Right renal cortex interstitium (tissue), 3 donors: ENCODE data around the gene FRMD8. TPM values are rescaled to one million over a fixed set of nuclear protein-coding genes. Genes with fewer than 3 reads are reported as not detected.
"Not testable (repeated sequence)": the region's sequence is repeated elsewhere in the genome, so short reads cannot be mapped to it uniquely, and the experiment has no call there.

Experiments
- DNase-seq, 3 donors: peaks; one replicate each; pipeline ENCODE4 v3.0.0-alpha.2; 2013; ENCODE audit warnings: low read depth in 3 of 3, low spot score in 2 of 3
- polyA plus RNA-seq, 3 donors: library from polyadenylated mRNA; unstranded; fragments of 120-200 nt; gene quantifications; one replicate each; pipeline ENCODE4 v1.2.1, GENCODE V29; 2013; ENCODE audit not compliant: insufficient read length in 3 of 3

The FRMD8 gene
- polyA plus RNA-seq, 3 donors, result 15.5 to 17.8 (median 15.6) TPM

DNA sequence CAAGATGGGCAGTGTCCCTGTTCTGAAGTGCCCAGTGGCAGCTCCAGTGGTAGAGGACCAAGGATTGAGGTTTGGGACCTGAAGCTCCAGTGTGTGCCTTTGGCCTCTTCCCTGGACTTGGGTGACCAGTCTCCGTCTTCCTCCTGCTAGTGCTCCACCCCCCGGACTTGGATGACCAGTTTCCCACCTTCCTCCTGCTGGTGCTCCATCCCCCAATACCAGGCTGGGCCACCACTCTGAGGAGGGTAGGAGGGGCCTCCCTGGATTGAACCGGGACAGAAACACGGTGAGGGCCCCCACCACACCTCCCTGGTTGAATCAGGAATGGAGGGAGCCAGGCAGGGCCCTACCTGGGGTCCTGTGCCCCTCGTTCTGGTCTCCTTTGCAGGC, 25.2 kb downstream of the FRMD8 start:
- no peak for DNase-seq

DNA sequence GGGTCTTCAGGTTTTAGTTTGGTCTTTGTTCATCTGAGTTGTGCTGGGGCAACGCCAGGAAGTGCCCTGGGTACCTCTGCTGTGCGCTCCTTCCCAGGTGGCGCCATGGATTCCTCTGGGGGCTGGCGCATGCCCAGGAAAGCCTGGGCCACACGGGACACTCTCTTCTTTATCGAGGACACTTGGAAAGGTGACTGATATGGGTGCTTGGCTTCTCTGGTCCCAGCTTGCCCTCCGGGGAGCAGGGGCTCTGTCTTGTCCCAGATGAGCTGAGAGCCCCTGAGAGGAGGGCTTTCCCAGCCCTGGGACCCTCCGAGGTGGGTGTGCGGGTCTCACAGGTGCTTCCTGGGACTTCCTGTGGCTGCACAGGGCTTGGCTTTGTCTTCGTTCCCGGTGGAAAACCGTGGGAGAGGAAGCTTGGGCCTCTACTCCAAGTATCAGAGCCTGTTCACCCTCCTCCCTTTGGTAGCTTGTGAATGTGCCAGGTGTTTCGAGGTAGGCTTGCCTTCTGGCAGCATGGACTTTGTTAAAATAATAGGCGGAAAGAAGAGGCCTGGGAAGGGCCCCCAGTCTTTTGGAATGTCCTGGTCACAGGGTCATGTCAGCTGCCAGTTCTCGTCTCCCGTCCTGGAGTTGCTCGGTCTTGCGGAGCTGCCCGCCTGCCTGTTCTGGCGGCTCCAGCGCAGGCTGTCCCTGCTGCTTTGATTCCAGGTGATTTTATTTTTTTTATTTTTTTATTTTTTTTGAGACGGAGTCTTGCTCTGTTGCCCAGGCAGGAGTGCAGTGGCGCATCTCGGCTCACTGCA, 26.0 kb downstream of the FRMD8 start:
- no peak for DNase-seq

DNA sequence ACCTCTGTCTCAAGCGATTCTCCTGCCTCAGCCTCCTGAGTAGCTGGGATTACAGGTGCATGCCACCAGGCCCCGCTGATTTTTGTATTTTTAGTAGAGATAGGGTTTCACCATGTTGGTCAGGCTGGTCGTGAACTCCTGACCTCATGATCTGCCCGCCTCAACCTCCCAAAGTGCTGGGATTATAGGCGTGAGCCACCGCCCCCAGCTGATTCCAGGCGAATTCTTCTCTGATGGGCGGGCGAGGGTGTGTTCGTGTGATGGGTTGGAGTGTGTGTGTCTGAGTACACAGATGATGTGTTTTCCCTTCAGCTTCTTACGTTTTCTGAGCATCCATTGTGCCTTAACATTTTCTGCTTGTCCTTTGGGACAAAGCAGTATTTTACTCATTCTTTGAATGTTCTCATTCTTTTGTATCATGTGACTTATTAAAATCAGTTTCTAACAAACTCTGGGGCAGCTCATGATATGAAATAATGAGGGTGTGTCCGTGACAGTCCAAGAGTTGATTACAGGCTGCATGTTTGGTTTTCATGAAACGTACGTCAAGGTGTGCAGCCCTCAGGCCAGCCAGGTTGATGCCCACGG, 26.7 kb downstream of the FRMD8 start:
- DNase-seq, result not testable (repeated sequence)

DNA sequence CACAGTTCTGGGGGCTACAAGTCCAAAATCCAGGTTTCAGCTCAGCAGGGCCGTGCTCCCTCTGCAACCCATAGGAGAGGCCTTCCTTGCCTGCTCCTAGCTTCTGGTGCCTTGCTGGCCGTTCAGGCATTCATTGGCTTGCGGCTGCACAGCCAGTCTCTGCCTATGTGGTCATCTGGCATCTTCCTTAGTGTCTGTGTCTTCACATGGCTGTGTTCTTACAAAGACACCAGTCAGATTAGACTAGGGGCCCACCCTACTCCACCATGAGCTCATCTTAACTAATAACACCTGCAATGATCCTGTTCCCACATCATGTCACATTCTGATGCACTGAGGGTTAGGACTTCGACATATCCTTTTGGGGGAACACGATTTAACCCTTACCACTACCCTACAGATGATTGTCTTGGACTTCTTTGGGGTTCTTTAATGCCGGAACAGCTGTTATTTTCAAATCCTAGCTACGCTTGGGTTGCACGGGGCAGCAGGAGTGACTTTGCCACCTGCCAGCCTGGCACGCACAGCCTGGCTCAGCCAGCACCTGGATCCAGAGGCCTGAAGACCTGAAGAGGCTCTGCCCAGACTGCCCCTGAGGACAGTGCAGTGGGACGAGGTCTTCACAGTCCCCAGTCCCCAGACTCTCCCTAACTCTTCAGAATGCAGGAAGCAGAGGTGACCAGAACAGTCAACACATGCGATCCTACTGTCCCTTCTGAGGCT, 28.5 kb downstream of the FRMD8 start:
- DNase-seq, result no peak

DNA sequence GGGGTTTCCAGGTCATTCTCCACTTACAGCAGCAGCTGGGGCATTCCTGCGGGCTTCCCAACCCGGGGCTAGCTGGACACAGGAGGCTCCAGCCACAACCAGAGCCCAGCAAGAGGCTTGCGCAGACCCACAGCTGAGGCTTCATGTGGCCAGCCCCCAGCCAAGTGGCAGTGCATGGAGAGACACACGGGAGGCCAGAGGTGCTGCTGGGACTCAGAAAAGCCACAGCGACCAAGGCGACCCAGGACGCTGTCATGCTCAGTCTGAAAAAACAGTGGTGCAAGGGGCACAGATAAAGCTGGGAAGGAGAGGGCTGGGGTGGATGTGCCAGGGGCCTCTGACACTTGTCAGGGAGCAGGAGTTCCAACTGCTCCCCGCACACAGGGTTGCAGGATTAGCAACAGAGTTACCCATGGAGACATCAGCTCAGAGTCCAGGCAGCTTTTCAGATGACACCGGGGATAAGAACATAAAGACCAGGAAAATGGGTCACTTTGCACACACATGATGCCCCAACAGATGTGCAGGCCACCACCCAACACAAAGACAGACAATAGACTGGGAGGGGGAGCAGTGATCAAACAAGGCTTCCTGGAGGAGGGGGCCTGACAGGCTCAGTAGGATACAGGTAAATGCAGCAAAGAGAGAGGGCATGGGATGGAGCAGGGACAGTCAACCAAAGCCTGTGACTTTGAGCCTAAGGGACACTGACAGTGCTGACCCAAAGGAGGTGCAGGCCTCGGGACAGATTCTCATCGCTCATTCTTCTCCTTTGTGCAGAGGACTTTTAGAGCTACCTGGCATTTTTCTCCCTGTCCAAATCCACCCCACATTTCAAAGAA, 29.3 kb downstream of the FRMD8 start:
- no peak for DNase-seq

GRCh38 chr11:65416341-65416824, 29.9 kb downstream of the FRMD8 start:
- DNase-seq, result no peak

DNA sequence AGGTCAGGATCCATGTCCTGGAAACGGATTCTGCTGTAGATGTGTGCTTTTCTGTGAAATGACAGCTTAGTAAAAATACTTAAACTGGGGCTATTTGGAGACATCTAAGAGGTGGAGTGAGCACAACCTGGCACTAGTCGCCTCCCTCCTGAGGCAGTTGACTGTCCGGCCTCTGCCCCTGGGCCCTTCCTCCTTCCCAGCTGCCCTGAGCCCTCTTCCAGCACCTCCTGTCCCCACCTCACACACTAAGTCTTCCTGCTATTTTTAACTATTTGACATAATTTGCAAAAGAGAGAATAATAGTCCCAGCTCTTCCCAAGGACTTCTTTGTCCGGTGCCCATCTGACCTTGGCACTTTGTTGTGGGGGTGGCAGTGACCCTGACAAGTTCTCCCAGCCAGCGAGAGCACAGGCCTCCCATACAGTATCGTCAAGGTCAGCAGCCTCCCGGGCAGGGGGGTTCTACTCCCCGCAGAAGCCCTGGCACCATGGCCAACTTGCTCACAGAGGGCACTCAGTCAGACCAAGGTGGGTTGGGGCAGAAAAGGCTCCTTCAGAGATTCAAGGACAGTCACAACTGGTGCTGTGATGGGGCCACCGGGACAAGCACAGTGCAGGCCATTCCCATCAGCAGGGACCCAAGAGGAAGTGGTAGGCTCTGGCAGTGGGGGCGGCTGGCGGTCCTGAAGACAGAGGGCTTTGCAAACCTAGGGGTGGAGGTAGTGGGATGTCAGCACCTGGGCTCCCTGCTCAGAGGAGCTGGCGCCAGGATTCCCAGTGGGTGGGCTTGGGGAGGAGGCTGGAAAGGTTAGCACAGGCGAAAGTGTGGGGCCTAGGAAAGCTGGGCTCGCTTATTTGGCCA, 30.6 kb downstream of the FRMD8 start:
- DNase-seq, result no peak

GRCh38 chr11:65417702-65418430, 31.4 kb downstream of the FRMD8 start:
- no peak for DNase-seq

DNA sequence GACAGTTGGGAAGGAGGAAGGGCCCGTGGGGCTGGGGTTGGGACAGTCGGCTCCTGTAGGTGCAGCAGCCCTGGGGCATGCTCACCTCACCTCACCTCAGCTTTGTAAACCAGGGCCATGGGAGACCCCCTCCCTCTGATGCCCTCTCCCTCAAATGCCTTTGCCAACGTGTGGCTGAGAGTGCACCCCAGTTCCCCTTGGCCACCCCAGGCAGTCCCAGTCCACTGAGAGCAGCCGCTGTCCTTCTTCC, 31.9 kb downstream of the FRMD8 start:
- DNase-seq, result no peak

GRCh38 chr11:65418681-65419459, 32.4 kb downstream of the FRMD8 start:
- DNase-seq, result peak; percentile 82 to 92 (median 90)

DNA sequence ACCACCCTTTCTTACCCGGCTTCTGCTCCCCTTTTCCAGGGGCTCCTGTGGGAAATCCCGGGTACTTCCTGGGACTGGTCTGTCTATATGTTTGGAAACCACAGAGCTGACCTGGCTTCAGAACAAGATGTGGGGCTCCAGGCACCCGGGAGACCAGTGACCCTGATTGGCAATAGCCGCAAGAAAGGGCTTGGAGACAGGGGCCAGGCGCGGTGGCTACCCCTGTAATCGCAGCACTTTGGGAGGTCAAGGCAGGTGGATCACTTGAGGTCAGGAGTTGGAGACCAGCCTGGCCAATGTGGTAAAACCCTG, 33.0 kb downstream of the FRMD8 start:
- no peak for DNase-seq

- DNase-seq, result no peak
These were observed 33.5 kb downstream of the FRMD8 start for GRCh38 chr11:65419772-65420481.

GRCh38 chr11:65420506-65420905, 34.1 kb downstream of the FRMD8 start:
- DNase-seq, result no peak

DNA sequence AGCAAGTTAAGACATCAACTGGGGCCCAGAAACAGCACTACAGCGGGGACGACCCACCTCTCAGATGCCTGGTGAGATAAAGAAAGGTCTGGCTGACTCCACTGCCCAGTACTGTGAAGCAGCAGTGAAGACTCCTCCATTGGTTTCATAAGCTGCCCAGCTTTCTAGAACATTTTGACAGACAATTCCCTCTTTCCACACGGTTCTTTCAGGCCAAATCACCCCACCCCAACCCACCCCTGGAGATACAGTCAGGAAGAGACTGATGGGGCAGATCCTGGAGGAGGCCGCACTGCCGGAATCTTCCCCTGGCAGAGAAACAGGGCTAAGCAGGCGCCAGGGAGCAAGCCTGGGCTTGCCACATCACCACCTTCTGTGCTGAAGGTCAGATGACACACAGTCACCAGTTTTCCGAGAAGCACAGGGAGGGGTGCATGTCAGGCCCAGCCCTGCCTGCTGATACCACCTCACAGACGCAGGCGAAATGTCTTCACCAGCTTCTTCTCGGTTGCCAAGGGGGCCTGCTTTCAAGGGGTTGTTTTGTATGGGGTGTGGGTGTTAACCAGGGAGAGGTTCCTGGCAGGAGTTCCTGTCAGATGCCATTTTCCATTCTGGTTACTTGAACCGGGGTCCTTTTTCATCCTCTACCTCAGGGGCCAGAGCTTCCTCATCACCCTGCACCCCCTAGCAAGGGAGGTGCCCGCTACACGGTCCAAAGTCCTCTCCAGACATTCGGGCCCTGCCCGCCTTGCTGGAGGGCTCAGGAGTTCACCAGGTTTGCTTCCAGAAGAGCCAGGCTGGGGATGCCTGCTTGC, 34.7 kb downstream of the FRMD8 start:
- no peak for DNase-seq

- DNase-seq, result peak; percentile 82 to 90 (median 90)
These were observed 35.6 kb downstream of the FRMD8 start for GRCh38 chr11:65421794-65422632.
